Calu3 (cell line): ENCODE results near the gene YARS2. TPM values are rescaled to one million over a fixed set of nuclear protein-coding genes. Genes with fewer than 3 reads are reported as not detected.

Experiments used
- BruUV-seq: library from RNA; stranded (reverse); fragments of 400-500 nt; replicated peaks from 2 replicates; lab custom pipeline; 2021; lab: Mats Ljungman, UMichigan
- CTCF ChIA-PET: fragments of 300-600 bp; sonication (Branson Sonifier 250); formaldehyde crosslinking; loops from one replicate; lab custom pipeline; 2022; ENCODE audit warnings: antibody characterized with exemption; lab: Charles Lee
- DNase-seq: peaks from one replicate; pipeline ENCODE4 v3.0.0; 2022
- H3K27ac Mint-ChIP-seq: one replicate; pipeline ENCODE4 v1.8.0; 2022; ENCODE audit warnings: mixed read lengths; ENCODE audit not compliant: unreplicated experiment
- H3K27me3 Mint-ChIP-seq: one replicate; pipeline ENCODE4 v1.8.0; 2022; ENCODE audit warnings: mixed read lengths; ENCODE audit not compliant: unreplicated experiment
- H3K36me3 Mint-ChIP-seq: one replicate; pipeline ENCODE4 v1.8.0; 2022; ENCODE audit warnings: mild to moderate bottlenecking, moderate library complexity, mixed read lengths; ENCODE audit not compliant: insufficient read depth, unreplicated experiment
- H3K4me1 Mint-ChIP-seq: one replicate; pipeline ENCODE4 v1.8.0; 2022; ENCODE audit warnings: mild to moderate bottlenecking, low read depth, mixed read lengths; ENCODE audit not compliant: unreplicated experiment
- H3K4me3 Mint-ChIP-seq: one replicate; pipeline ENCODE4 v1.8.0; 2022; ENCODE audit warnings: mild to moderate bottlenecking, low read depth, moderate library complexity, mixed read lengths; ENCODE audit not compliant: unreplicated experiment
- H3K9me3 Mint-ChIP-seq: one replicate; pipeline ENCODE4 v1.8.0; 2022; ENCODE audit warnings: low read depth, mixed read lengths; ENCODE audit not compliant: unreplicated experiment
- CTCF ChIP-seq: fragments of 200-600 bp; IDR thresholded peaks from one replicate; pipeline ENCODE4 v1.8.0; 2022; ENCODE audit warnings: antibody characterized with exemption; ENCODE audit not compliant: unreplicated experiment
- intact Hi-C: fragments of 100-400 bp; cut with micrococcal nuclease; formaldehyde crosslinking; loops from one replicate; pipeline ENCODE4 v1.10.0; 2022; ENCODE audit not compliant: unreplicated experiment
- total RNA-seq: library from RNA; stranded (reverse); gene quantifications from 2 replicates; pipeline ENCODE4 v1.2.3, GENCODE V29; 2022

YARS2 gene
- total RNA-seq, 1 experiment from 2014 or later, result 28.9 TPM

GRCh38 chr12:32768518-32768917 is 12.8 kb upstream of the YARS2 start:
- H3K9me3 Mint-ChIP-seq, result no peaks in the 10 kb centered on the region
- no peak overlapping the region for H3K4me3 Mint-ChIP-seq
- H3K27ac Mint-ChIP-seq, result no peak overlapping the region
- no TSS peak for BruUV-seq
- CTCF ChIA-PET, result no interaction called here
- no peaks in the 10 kb centered on the region for H3K27me3 Mint-ChIP-seq
- no peak for TF ChIP-seq CTCF
- DNase-seq, result no peak
- intact Hi-C loops, result loop anchor here (10.0 kb wide), 1 partner anchor 56 kb away; no protein-coding TSS in a partner anchor
- H3K36me3 Mint-ChIP-seq, result no peaks in the 10 kb centered on the region
- H3K4me1 Mint-ChIP-seq, result no peaks in the 10 kb centered on the region

- intact Hi-C loops, result loop anchor here (10.0 kb wide), 1 partner anchor 59 kb away; no protein-coding TSS in a partner anchor
- Mint-ChIP-seq H3K36me3 (no peaks in the 10 kb centered on the region), H3K4me3 (no peak overlapping the region), H3K27ac (no peak overlapping the region), H3K9me3 (no peaks in the 10 kb centered on the region), H3K27me3 (no peaks in the 10 kb centered on the region), H3K4me1 (no peaks in the 10 kb centered on the region)
- no TSS peak for BruUV-seq
- CTCF ChIA-PET, result no interaction called here
- DNase-seq, result no peak
- no peak for TF ChIP-seq CTCF
These were observed 10.2 kb upstream of the YARS2 start for GRCh38 chr12:32765906-32766305.

- CTCF ChIA-PET, result no interaction called here
- no peak for TF ChIP-seq CTCF
- DNase-seq, result no peak
- no TSS peak for BruUV-seq
- H3K4me3 Mint-ChIP-seq, result no peak overlapping the region
- intact Hi-C loops, result loop anchor here (10.0 kb wide), 1 partner anchor 63 kb away; no protein-coding TSS in a partner anchor
- no peaks in the 10 kb centered on the region for H3K36me3 Mint-ChIP-seq
- no peaks in the 10 kb centered on the region for H3K27me3 Mint-ChIP-seq
- no peaks in the 10 kb centered on the region for H3K9me3 Mint-ChIP-seq
- H3K4me1 Mint-ChIP-seq, result peaks cover 2% of the 10 kb centered on the region
- no peak overlapping the region for H3K27ac Mint-ChIP-seq
These were observed 6.0 kb upstream of the YARS2 start for GRCh38 chr12:32761716-32762115.

- no peaks in the 10 kb centered on the region for H3K9me3 Mint-ChIP-seq
- CTCF ChIA-PET, result interaction anchor here (1.8 kb wide), 1 partner anchor 193 kb away, joined by 3 read pairs; no protein-coding TSS in a partner anchor
- TF ChIP-seq CTCF, result no peak
- no peaks in the 10 kb centered on the region for H3K27me3 Mint-ChIP-seq
- H3K4me3 Mint-ChIP-seq, result no peak overlapping the region
- no TSS peak for BruUV-seq
- intact Hi-C loops, result loop anchor here (5.0 to 10.0 kb wide), 4 partner anchors 145 to 1265 kb away; partner anchors contain the start of gene ALG10
- peaks cover 17% of the 10 kb centered on the region for H3K4me1 Mint-ChIP-seq
- no peak for DNase-seq
- H3K27ac Mint-ChIP-seq, result no peak overlapping the region
- H3K36me3 Mint-ChIP-seq, result peaks cover 30% of the 10 kb centered on the region
These were observed 1.5 kb upstream of the YARS2 start for GRCh38 chr12:32757157-32757556.
